Suppressor macrophage treated with lipopolysaccharide for 4 hours (primary cell): ENCODE measurements around the gene ATP6V0E2.
A peak's percentile ranks its signal among the peaks of the same experiment; 100 is the strongest.
"Not testable (repeated sequence)": the region's sequence is repeated elsewhere in the genome, so short reads cannot be mapped to it uniquely, and the experiment has no call there.

Source experiments
- DNase-seq: peaks from one replicate; pipeline ENCODE4 v3.0.0-alpha.2; 2020

ATP6V0E2 gene

GRCh38 chr7:149873074-149873969 is at the start of gene ATP6V0E2:
Gene ATP6V0E2 (plus strand): TSS chr7:149873969. CDS start chr7:149874066, 97 bp downstream.
- DNase-seq: peak; percentile 96

- no peak for DNase-seq
Measured at GRCh38 chr7:149824301-149824741, 49.4 kb upstream of the ATP6V0E2 start.

DNA sequence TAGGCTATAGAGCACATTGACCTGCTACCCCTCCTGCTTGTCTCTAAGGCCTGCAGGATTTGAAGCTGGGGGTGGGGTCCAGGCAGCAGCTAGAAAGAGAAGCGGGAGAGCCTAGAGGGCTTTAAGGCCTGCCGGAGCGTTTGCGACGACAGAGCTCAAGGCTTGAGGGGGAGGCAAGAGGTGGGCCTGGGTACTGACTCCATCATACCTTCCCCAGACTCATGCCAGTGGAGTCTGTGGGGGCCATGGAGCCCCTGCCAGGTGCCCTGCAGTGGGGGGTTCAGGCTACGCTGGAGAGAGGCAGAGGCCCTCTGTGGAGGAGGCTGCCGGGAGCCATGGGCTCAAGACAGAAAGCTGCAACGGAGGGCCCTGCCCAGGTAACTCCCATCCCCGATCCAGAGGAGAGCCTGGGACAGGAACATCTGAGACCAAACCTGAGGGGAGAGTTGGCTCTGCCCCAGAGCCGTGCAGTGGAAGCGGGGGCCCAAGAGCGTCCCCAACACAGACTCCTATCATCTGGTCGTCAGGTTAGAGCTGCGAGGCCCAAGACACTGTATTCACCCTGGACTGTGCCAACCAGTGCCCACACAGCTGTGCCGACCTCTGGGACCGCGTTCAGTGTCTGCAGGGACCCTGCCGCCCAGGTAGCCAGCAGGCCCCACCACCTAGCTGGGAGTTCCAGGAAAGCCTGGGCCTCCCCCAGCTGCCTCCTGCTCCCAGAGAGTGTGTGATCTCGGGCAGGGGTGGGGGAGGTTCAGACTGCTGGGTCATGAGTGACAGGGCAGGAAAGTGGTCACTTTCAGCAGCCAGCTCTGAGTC is 48.8 kb upstream of the ATP6V0E2 start:
- no peak for DNase-seq

GRCh38 chr7:149825567-149826343 is 48.0 kb upstream of the ATP6V0E2 start:
- DNase-seq: no peak

GRCh38 chr7:149826344-149827088 is 47.3 kb upstream of the ATP6V0E2 start:
- no peak for DNase-seq

- DNase-seq: no peak
Measured at GRCh38 chr7:149827089-149827981, 46.4 kb upstream of the ATP6V0E2 start.

DNA sequence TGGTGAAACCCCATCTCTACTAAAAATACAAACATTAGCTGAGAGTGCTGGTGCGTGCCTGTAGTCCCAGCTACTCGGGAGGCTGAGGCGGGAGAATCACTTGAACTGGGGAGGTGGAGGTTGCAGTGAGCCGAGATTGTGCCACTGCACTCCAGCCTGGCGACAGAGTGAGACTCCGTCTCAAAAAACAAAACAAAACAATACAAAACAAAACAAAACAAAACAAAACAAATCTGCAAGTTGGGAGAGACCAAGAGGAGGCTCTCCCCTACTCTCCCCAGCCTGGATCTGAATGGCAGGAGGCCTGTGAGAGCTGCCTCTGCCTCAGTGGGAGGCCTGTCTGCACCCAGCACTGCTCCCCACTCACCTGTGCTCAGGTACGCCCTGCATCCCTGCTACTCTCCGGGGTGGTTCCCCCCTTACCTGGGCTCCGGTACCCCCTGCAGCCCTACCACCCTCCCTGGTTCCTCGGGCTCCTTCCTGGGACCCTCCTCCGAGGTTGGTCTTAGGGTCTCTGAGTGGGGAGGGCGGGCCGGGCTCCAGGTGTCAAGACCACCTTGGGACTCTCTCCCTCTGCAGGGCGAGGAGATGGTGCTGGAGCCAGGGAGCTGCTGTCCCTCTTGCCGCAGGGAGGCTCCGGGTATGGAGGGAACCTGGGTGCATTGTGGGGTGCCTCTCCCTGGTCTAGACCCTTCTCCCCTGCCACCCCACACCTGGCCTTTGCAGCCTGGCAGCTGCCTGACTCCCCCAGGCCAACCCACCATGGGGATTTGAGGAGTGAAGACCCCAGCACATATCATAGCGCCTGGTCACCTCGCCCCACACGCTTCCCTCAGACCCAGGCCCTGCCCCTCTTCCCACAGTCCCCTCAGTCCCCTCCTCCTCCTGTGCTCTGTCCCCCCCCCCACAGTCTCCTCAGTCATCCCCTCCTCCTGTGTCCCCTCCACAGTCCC is 45.1 kb upstream of the ATP6V0E2 start:
- no peak for DNase-seq

DNA sequence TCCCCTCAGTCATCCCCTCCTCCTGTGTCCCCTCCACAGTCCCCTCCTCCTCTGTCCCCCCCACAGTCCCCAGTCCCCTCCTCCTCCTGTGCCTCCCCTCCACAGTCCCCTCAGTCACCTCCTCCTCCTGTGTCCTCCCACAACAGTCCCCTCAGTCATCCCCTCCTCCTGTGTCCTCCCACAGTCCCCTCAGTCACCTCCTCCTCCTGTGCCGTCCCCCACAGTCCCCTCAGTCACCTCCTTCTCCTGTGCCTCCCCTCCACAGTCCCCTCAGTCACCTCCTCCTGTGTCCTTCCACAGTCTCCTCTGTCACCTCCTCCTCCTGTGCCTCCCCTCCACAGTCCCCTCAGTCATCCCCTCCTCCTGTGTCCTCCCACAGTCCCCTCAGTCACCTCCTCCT is 43.2 kb upstream of the ATP6V0E2 start:
- not testable (repeated sequence) for DNase-seq

DNA sequence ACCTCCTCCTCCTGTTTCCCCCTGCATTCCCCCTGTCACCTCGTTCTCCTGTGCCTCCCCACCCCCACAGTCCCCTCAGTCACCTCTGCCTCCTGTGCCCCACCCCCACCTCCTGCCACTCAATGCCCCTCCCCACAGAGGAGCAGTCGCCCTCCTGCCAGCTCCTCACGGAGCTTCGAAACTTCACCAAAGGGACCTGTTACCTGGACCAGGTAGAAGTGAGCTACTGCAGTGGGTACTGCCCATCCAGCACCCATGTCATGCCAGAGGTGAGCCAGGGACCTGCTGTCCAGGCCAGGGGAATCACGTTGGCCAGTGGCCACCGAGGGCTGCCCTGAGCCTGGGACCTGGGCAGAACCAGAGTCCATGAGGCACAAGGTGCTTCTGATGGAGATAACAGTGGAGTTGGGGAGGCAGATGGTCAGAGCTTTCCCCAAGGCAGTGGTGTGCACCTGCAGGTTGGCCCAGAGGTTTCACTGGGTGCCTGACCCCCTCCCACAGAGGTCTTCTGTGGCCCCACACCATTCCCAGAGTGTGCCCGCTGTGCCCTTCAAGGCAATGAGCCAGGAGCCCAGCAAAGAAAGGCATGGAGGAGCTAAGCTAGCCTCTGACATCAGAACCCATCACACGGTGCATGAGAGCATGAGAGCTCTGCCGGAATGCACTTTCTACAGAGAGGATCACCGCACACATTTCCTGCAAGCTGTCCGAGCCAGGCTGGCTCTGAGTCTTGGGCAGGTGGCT is 42.6 kb upstream of the ATP6V0E2 start:
- no peak for DNase-seq

- DNase-seq: no peak
Measured at GRCh38 chr7:149831741-149832219, 42.0 kb upstream of the ATP6V0E2 start.

DNA sequence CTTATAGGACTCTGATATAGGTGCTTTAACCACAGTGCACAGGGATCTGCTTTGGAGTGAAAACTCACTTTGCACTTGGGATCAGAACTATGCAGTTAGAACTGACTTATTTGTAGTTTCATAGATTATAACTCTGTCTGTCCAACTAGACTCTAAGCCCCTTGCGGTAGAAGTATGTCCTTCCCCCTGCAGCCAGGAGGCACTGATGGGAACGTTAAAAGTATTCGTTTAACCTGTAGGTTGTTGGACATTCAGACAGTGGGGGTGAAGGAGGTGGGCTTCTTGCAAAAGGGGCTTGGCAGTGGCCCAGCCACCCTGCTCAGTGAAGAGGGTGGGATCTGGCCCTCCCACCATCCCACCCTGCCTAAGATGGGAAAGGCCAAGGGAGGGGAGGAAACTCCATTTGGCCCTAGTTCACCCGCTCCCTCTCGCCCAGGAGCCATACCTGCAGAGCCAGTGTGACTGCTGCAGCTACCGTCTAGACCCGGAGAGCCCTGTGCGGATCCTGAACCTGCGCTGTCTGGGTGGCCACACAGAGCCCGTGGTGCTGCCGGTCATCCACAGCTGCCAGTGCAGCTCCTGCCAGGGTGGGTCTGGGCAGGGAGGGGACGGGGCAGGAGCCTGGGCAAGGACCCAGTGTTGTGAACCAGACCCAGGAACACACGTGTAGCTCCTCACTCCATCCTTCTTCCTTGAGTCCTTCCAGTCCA is 41.3 kb upstream of the ATP6V0E2 start:
- DNase-seq: no peak

GRCh38 chr7:149833495-149834130 is 40.2 kb upstream of the ATP6V0E2 start:
- no peak for DNase-seq

DNA sequence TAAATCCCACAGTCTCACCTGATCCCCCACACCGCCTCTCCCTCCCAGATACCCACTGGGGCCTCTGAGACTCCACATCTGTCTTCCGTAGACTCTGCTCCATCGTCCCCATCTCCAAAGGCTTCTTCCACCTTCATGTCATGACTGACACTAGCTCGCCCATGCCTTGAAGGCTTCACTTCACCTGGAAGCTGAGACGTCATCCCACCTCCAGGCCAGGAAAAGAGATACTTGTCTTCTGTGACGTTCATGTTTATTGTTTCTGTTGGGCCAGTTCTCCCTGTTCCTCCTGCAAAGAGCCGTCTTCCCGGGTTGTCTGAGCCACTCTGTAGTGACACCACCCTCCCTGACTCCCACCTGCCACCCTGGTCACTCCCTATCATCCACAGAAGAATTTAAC is 39.2 kb upstream of the ATP6V0E2 start:
- no peak for DNase-seq

DNA sequence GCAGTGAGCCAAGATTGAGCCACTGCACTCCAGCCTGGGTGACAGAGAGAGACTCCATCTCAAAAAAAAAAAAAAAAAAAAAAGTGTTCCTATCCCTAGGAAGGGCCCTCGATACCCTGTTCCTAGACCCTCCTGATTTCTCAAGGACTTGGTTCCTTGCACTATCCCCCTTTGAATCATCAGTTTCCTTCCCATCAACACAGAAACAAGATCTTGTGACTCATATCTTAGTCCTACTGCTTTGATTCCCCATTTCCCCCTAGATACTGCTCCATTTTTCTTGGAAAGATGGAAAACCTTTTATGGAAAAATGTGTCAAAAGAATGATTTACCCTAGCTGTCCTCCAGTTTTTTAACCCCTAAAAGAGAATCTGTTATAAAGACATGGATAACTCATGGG is 37.3 kb upstream of the ATP6V0E2 start:
- DNase-seq: no peak

- no peak for DNase-seq
Measured at GRCh38 chr7:149837564-149838223, 36.1 kb upstream of the ATP6V0E2 start.

DNA sequence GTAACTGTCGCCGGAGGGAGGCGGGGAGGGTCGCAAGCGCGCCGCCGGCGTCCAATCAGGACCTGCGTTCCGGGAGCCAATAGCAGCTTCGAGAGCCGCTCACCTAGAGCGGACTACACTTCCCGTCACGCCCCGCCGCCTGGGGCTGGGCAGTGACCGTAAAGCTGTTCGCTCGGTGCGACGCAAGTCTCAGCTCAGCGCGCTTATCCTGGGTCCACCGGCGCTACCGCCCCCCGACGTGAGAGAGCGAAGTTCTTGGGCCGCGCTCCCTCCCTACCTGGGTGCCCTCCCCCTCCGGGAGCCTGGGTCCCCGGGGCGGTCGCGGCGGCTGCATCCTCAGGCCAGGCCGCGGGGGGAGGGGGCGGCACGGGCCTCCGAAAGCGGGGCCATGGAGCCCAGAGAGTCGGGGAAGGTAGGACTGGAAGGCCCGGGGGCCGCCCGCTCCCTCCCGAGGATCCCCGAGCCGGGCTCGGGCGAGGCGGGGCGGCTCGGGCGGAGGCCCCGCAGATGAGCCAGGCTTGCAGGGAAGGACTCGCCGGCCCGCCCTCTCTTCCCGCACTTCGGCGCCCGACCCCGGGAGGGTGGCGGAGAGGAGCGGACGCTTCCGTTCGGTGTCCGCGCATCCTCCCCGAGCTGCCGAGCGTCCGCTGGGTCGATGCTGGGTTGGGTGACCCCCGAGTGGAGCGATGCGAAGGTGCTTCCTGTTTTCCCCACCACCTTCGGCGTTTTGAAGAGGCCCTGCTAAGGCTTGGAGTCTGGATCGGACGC is 35.4 kb upstream of the ATP6V0E2 start, which contains the start of gene ZNF862:
Gene ZNF862 (plus strand): TSS at position 152 of the 768 bp plus-strand sequence. CDS start 237 bp downstream, at position 389.
- peak; percentile 97 for DNase-seq
